C4-2B (cell line): ENCODE data around the gene COX7A1.
"Not testable (repeated sequence)": the region's sequence is repeated elsewhere in the genome, so short reads cannot be mapped to it uniquely, and the experiment has no call there.

ENCODE experiments used
- H3K27ac ChIP-seq: fragments of 450-650 bp; 2 replicates; pipeline ENCODE4 v1.5.1; 2017
- ZFX ChIP-seq: fragments of 450-650 bp; IDR thresholded peaks from 2 replicates; pipeline ENCODE4 v1.6.1; 2017
- TF ChIP-seq, protein P1 (sequence below): fragments of 450-650 bp; conservative IDR thresholded peaks from 2 replicates; pipeline ENCODE4 v1.5.1; 2017; ENCODE audit warnings: mild to moderate bottlenecking

The COX7A1 gene

DNA sequence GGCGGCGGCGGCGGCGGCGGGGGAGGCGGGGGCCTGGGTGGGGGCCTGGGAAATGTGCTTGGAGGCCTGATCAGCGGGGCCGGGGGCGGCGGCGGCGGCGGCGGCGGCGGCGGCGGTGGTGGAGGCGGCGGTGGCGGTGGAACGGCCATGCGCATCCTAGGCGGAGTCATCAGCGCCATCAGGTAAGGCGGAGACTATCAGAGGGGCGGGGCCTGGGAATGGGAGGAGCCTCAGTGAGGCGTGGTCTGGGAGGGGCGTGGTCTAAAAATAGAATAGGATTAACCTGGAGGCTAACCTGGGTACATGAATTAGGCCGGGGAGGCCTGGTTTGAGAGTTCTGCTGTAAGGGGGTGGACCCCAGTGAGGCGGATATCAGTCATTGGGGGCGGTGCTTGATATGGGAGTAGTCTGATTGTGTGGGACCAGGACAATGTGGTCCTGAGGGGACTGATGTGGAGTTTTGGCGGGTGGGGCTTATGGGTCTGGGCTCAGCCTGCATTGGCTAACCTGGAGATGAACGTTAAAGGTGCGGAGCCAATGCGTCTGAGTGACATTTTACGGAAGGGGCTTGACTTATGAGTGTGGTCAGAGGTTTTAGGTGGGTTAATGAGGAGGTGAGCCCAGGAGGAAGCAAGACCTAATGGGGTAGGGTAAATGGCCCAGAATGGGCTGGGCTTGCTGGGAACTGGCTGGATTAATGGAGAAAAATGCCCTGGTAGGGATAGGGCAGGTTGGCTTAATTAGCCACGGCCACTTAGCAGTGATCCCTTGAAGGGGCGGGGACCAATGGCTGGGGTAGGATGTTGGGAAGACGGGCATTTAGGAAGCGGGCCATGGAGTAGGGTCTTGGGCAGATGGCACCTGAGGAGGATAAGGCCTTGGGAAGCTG lies 11.0 kb downstream of the COX7A1 start:
- H3K27ac ChIP-seq = peak overlapping the region; percentile 96
- TF ChIP-seq ZFX = no peak
- TF ChIP-seq, protein P1, sequence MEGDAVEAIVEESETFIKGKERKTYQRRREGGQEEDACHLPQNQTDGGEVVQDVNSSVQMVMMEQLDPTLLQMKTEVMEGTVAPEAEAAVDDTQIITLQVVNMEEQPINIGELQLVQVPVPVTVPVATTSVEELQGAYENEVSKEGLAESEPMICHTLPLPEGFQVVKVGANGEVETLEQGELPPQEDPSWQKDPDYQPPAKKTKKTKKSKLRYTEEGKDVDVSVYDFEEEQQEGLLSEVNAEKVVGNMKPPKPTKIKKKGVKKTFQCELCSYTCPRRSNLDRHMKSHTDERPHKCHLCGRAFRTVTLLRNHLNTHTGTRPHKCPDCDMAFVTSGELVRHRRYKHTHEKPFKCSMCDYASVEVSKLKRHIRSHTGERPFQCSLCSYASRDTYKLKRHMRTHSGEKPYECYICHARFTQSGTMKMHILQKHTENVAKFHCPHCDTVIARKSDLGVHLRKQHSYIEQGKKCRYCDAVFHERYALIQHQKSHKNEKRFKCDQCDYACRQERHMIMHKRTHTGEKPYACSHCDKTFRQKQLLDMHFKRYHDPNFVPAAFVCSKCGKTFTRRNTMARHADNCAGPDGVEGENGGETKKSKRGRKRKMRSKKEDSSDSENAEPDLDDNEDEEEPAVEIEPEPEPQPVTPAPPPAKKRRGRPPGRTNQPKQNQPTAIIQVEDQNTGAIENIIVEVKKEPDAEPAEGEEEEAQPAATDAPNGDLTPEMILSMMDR = no peak

GRCh38 chr19:36140304-36141038 lies 11.8 kb downstream of the COX7A1 start:
- TF ChIP-seq, protein P1 = no peak
- no peak for TF ChIP-seq ZFX
- peak overlapping the region; percentile 96 for H3K27ac ChIP-seq

GRCh38 chr19:36139473-36140303 lies 12.6 kb downstream of the COX7A1 start, which contains the start of gene CAPNS1:
Gene CAPNS1, plus strand, starts transcription at chr19:36140066. Its CDS starts 946 bp downstream, at chr19:36141012.
- H3K27ac ChIP-seq = peak within 1 kb of the TSS; percentile 96
- 0 out of 2 replicates have a peak, but pooled peaks have one; percentile 31 for TF ChIP-seq ZFX
- TF ChIP-seq, protein P1 = no peak

DNA sequence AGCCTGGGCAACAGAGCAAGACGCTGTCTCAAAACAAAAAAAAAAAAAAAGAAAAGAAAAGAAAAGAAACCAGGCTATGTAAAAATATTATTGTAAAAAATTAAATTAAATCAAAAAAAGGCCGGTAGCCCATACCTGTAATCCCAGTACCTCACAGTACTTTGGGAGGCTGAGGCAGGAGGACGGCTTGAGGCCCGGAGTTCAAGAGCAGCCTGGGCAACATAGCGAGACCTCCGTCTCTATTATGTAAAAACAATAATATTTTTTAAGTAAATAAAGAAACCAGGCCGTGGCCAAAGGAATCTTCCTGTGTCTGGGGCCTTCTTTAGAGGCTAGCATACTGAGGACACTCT lies 13.2 kb downstream of the COX7A1 start:
- peak overlapping the region; percentile 96 for H3K27ac ChIP-seq
- TF ChIP-seq, protein P1 = no peak
- no peak for TF ChIP-seq ZFX

DNA sequence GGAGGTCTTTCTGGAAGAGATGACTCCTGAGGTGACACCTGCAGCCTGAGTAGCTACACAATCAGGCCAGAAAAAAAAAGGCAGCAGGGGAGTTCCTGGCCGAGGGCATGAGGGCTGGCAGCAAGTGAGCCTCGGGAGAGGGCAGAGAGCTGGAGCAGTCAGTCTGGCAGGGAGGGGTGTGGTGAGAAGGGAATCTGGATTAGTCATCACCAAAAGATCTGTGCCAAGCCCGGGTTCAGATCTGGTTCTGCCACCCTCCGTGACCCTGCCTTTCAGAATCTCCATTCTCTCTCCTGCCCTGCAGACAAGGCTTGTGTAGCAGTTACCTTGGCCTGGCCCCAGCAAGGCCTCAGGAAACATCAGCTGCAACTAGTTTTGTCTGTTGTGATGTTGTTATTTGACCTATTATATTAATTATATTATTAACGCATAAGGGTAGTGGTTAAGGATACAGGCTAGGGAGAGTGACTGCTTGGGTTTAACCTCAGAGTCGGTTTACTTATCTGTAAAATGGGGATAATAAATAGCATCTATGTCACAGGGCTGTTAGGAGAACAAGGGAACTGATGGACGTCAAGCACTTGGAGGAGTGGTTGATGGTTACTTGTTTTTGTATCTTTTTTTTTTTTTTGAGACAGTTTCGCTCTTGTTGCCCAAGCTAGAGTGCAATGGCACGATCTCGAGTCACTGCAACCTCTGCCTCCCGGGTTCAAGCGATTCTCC lies 15.1 kb downstream of the COX7A1 start:
- peak overlapping the region; percentile 96 for H3K27ac ChIP-seq
- TF ChIP-seq ZFX = no peak
- TF ChIP-seq, protein P1 = no peak

- H3K27ac ChIP-seq = not testable (repeated sequence)
These were observed 17.4 kb downstream of the COX7A1 start for GRCh38 chr19:36134867-36135266.

- H3K27ac ChIP-seq = not testable (repeated sequence)
These were observed 21.0 kb downstream of the COX7A1 start for GRCh38 chr19:36131221-36131620.
